GM19239 (cell line): ENCODE measurements around the gene VEZF1.
A peak's percentile ranks its signal among the peaks of the same experiment; 100 is the strongest.
"Not testable (repeated sequence)": the region's sequence is repeated elsewhere in the genome, so short reads cannot be mapped to it uniquely, and the experiment has no call there.

ENCODE experiments used
- DNase-seq: peaks from one replicate; pipeline ENCODE4 v3.0.0; 2011; ENCODE audit warnings: low spot score; ENCODE audit not compliant: insufficient read length
- FAIRE-seq: peaks from 2 replicates; lab custom pipeline; 2011; peaks lifted over from hg19 to GRCh38; lab: Jason Lieb, UNC

VEZF1 gene

DNA sequence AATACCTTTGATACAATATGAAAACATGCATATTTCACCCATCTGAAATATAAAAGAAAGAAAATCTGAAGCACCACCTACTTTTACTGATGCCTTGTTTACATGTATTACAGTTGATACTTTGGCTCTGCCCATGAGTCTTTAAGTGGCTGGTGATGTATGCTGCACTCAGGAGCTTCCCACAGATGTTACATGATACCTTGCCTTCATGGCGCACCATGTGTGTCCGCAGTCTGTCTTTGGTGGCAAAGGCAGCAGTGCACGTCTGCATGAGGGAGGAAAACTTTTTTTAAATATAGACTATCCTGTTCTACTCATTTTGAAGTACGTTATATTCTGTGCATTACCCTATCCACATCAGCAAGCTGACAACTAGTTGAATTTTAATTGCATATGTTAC lies 7.5 kb downstream of the VEZF1 start:
- no peak for DNase-seq
- FAIRE-seq = no peak

DNA sequence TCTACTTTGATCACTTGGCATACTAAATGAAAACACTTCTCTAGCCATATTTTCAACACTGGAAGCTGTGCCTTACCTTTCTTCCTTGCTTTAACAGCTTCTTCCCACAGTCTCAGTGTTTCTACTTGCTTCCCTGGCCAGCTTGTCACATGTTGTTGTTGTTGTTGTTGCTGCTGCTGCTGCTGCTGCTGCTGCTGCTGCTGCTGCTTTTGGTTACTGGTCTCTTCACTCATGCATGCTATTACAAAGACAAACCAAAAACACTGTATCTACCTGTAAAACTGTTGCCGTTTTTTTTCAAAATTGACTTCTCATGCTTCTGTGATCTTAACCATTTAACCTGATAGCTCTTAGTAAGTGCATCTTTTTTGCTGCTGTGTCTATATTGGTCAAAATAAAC lies 9.0 kb downstream of the VEZF1 start:
- DNase-seq (no peak), FAIRE-seq (no peak)

DNA sequence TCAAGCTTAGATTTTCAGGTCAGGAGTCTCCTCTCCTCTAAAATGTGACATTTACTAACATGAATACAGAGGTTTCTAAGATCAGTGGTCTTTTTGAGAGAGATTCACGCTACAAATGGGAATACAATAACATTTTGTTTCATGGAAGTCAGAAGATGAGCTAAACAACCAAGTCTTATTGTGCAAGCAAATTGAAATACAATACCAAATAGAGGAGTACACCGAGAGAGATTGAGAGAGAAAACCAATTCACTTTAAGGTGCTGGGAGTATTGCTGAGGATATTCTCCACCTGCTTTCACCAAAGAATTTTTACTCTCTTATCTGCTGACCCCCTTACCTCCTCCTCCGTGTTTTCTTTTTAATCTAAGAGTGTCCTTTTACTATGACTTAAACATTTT lies 11.5 kb downstream of the VEZF1 start:
- FAIRE-seq (no peak), DNase-seq (no peak)

DNA sequence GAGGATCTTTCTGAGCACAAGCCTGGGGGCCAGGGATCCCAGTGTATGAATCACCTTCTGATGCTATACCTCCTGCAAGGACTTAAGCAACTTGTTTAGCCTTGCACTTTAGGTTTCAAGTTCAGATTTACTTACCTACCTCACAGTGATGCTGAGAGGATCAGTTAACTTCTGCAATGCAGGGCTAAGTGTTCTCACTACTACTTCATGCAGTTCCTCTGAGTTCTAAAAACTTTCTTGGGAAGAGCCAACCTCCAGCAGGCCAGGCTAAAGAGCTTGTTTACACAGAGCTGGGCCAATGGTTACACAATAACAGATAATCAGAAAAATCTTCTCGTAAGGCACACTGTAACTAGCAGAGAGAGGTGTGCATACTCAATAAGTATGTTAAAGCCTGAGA lies 13.0 kb downstream of the VEZF1 start:
- no peak for DNase-seq
- FAIRE-seq = no peak

DNA sequence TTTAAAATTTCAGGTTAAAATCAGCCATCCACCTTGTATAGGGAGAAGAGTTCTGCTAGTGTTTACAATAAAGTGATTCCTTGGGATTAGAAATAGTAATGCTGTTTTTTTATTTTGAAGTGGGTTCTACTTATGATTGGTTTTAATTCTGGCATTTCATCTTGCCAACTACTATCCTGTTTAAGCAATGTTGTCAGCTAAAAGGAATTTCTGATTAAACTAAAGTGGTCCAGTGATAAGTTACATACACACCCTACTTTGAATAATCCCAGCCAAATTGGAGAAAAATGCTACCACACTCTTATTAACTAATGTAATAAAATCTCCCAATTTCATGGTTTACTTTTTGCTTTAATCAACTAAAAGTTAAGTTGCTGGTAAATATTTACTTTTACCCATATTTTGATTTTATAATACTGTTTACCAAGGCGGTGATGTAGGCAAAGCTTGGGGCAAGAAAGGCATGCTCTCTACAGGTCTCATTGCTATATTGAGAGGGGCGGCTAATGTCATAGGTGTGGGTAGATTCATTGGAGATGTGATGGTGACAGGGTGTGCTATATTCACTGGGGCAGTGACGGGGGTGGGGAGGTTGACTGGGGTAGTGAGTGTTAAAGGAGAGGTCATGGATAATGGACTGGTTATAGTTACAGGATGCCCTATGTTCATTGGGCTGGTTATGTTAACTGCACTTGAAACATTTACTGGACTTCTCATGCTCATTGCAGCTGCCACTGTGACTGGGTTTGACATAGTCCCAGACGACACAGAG lies 13.8 kb downstream of the VEZF1 start:
- DNase-seq, FAIRE-seq: not testable (repeated sequence)

DNA sequence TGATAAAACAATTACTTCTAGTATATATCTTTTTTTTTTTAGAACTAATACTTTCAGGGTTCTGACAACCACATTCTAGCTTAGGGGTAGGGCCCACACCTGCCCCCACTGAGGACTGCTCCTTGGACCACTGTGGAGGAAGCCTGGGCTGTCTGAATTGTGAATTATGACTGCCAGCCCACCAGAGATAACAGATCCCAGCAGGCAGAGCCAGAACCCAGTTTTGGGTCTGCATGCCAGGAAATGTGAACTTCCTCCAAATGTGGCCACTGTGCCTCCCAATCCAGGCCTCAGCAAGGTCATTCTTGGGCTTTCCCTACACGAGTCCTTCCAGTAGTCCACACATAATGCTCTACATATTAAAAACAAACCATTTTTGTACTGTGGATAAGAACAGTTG lies 15.9 kb downstream of the VEZF1 start:
- DNase-seq = no peak
- FAIRE-seq = no peak

DNA sequence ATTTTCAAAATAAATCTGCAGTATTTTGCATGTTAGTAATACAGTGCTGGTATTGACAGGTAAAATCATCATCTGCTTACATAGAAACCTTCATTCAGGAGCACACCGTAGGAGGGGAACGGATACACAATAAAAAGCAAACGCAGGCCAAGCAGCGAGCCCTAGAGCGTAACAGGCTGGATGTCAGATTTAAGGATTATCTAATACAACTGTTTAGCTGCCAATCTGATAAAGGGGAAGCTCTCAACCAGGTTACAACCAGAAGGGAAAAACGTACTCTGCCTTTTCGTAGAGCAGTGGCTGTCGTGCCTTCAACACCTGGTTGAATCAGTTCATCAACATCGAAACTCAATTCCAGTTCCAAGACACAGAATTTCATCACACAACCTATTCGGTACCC lies 16.5 kb downstream of the VEZF1 start:
- no peak for FAIRE-seq
- no peak for DNase-seq

DNA sequence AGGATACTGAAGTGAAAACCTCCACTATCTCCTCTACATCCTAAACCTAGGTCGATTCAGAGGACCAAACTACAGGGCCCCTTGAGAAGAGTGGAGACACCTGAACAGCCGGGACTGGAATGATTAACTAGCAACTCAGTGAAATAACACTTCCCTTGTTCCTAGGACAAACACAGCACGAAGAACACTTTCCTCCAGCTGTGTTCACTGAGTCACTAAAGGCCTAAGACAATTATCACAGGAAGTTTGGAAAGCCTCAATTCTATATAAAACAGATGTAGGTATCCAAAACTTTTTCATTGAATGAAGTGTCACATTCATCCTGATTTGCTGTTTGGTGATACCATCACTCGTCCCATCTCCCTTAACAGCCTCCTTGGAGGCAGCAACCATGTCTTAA lies 17.3 kb downstream of the VEZF1 start:
- no peak for DNase-seq
- no peak for FAIRE-seq

DNA sequence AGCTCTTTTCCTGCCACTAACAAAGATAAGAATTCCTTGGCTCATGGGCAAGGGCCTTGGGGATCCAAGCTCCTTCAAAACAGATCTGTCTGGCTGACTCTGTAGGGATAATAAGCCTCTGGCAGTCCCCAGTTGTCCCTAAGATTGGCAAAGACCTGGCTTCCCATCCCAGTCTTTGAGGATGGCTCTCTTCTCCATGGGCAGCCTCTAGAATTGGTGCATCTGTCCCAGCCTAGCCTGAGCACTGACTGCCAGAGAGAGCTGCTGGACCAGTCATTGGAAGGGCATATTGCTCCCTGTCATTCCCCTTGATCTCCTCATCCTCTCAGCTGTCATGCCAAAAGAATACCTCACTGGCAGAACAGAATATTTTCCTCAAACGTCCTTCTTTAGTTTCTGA lies 19.6 kb downstream of the VEZF1 start:
- DNase-seq (no peak), FAIRE-seq (no peak)

DNA sequence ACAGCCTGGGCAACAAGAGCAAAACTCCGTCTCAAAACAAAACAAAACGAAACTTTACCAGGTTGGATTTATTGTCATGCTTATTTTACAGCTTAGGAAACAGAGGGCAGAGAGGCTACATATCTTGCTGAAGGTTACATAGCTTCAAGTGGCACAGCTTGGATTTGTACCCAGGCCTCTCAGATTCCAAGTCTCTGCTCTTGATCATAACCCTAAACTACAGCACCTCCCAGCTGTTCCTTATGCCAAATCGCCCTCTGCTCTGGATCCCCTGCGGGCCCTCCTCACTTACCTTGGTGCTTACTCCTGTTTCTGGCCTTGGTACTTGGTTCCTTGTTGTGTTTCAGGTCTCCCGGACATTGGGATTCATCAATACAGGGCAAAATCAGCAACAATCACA lies 21.2 kb downstream of the VEZF1 start:
- no peak for FAIRE-seq
- DNase-seq = no peak

DNA sequence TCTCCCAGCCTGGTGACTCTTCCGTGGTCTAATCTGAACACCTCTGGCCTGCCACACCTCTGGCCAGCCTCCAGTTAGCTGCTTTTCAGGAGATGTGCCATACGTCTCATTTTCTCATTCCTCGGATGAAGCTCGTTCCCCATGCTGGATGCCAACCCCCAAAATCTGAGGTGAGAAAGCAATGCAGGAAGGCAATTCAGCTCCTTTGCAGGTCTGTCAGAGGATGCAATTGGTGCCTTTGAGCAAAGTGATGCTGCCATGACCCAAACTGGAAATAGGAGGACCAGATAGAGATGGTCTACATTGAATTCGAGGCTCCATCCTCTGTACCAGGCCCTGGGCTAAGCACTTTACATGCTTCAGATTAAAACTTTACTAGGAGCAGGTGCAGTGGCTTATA lies 21.8 kb downstream of the VEZF1 start:
- FAIRE-seq = no peak
- DNase-seq = no peak

DNA sequence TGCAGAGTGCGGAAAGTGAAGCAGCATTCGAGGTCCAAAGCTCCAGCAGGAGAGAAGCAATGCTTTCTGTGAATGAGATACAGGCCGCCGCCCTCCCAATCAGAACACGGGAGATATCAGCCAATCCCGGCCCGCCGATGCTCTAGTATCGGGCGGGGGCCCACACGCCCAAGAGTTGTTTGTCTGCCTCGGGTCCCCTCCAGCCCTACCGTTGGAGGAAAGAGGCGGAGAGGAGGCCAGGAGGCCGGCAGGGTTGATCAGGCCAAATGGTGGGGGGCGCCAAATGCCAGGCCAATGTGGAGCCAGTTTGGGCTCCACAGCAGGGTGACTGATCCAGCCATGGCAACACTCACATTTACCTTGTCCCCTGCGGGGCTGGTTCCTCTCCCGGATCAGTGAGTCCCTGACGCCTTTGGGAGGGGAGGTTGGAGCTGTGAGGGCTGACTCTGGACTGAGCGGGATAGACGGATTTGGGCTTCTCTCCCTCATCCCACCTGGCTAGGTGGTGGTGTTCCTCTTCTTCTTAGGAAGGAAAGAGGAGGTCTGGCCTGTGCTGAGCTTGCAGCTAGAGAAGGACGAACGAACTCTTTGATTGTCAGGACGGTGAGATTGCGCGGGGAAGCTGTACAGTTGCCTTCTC lies 22.4 kb downstream of the VEZF1 start:
- DNase-seq (no peak), FAIRE-seq (no peak)

DNA sequence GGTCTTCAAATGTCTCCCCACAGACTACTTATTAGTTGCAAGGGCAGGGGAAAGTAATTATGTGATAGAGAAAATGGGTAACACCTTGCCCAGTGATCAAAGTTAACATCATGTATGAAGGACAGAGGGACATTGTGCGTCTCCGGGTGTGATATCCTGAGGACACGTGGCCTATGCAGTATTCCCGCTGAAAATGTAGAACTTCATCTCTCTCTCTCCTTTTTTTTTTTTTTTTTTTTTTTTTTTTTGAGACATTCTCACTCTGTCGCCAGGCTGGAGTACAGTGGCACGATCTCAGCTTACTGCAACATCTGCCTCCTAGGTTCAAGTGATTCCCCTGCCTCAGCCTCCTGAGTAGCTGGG lies 24.9 kb downstream of the VEZF1 start:
- FAIRE-seq (no peak), DNase-seq (no peak)

DNA sequence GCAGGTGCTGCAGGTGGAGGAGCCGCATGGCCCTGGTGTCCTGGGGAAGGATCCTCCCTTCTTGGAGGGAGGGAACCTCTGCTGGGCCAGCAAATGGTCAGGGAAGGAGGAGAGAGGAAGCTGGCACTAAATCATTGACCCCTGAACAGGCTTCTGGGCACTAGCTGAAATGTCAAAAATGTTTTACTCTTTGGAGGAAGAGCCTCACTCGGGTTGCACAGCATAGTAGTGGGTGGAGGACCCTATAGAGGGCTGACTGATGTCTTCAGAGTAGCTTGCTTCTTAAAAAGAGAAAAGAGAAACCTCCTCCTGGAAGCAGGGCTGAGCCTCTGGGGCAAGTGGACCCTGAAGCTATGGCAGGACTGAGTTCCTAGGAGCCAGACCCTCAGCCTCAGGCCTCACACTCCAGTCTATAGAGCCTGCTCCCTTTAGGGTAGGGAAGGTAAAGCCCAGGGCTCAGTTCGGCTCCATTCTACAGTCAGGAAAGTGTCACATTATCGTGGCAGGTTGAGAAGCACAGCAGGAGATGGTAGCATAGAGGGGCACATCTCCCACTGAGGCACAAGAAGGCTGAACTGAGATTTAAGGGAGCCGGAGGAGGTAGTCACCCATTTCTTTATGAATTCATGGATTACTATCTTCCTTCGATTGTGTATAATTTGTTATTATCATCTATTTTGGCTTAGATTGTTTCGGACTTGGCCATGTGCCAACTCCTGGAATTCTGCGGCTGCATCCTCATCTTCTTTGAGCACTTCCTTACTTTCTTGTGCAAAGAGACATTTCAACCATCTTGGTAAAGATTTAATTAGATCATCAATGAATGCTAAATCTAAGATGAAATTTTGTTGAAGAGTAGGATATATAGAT lies 25.5 kb downstream of the VEZF1 start:
- FAIRE-seq (no peak), DNase-seq (no peak)

DNA sequence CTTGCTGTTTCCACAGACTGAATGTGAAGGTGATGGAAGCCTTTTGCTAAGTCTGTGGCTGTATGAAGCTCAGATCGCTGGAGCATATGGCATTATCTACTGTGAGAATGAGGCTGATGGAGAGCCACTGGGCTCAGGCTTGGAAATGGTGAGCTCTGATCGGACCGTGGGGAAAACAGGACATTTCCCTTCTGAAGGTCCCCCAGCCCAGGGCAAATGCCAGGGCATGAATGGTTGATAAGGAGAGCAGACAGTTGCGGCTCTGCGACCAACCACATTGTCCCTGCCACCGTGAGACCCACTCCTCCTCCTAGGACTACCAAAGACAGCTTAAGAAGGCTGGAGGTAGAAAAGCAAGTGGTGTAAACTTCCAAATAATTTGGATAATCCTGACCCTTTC lies 28.1 kb downstream of the VEZF1 start:
- no peak for FAIRE-seq
- DNase-seq = no peak

DNA sequence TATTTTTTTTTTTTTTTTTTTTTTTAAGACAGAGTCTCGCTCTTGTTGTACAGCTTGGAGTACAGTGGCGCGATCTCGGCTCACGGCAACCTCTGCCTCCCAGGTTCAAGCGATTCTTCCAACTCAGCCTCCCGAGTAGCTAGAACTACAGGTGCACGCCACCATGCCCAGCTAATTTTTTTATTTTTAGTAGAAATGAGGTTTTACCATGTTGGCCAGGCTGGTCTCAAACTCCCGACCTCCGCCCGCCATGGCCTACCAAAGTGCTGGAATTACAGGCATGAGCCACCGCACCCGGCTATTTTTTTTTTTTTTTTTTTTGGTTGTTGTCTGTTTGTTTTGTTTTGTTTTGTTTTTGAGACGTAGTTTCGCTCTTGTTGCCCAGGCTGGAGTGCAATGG lies 29.7 kb downstream of the VEZF1 start:
- DNase-seq, FAIRE-seq: not testable (repeated sequence)

DNA sequence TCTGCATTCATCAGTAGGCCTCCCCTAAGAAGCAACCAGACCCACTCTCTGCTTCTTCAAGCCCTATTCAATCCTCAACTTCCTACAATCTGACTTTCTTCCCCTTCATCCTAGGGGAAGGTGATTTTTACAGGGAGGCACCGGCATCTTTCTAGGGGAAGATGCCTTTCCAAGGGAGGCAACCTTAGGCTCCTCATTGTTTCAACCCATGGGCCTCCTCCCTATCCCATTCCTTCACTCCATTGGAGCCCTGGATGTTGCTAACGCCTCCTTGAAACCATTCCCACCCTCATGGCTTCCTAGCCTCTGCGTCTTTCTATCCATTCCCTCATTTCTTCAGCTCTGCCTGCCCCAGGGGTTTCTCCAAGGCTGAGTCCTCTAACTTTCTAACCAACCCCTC lies 30.2 kb downstream of the VEZF1 start:
- no peak for FAIRE-seq
- no peak for DNase-seq

DNA sequence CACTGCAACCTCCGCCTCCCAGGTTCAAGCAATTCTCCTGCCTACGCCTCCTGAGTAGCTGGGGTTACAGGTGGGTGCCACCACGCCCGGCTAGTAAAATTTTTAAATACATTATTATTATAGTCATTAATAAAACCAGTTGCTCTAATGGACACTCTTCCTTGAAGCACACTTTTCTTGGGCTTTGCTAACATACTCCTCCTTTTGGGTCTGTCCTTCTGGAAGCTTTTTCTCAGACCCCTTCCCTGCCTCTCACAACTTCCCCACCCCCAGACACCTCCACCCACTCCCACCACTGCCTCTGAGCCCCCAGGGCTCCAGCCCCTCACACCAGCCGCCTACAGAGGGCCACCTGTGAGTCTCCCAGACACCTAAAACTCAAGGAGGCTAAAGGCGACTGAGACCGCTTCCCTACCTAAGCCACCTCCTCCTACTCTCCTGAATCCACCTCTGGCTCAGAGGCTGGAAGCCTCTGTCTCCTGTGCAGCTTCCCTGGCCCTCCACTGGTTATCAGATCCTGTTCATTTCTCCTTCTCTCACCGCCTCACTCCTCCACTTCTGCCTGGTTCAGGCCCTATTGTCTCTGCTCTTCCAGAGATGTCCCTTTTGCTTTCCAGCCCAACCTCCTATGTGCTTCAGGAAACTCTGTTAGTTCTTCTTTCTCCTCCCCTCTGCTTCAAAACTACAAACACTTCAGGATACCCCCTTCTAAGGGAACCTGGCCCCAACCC lies 30.8 kb downstream of the VEZF1 start:
- FAIRE-seq = no peak
- no peak for DNase-seq

DNA sequence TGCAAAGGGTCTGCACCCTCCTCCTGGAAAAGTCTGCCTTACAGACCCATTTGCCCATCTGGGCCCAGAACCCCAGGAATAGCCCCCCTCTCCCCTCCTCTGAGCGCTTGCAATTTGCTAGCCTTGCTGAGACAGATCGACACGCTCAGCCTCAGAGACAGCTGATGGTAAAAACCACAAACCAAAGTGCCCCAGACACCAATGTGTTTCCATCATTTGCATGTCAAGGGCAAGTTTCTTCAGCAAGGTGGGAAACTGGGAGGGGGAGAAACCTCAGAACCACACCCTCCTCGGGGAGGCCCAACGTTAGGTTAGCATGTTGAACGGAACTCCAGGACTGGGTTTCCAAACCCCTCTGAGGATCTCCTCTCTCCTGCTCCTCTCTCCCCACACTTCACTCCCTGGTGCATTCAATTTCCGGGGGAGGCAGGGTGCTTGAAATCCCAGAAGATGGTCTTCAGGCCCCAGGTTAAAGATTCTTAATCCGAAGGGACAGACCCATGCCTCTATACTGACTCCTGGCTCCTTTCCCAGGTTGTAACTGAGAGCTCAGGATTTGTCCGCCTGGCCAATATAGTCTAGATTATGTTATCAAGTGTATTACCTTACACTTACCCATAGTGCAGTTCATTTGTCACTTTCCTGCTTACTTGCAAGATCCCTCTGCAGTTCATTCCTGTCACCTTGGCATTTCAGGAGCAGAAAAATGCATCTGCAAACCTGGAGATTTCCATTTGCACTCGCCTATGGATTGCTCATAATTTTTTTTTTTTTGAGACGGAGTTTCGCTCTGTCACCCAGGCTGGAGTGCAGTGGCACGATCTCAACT lies 31.5 kb downstream of the VEZF1 start:
- DNase-seq (peak; percentile 81), FAIRE-seq (peak; percentile 99)
